Measurements from ENCODE around the gene SNN. TPM values are rescaled to one million over a fixed set of nuclear protein-coding genes. Genes with fewer than 3 reads are reported as not detected.

Gene SNN
- total and polyA plus RNA-seq, 2 donors (not counting 1 experiment from before 2014, with no cell fraction given) = 55.4 to 63.3 TPM

DNA sequence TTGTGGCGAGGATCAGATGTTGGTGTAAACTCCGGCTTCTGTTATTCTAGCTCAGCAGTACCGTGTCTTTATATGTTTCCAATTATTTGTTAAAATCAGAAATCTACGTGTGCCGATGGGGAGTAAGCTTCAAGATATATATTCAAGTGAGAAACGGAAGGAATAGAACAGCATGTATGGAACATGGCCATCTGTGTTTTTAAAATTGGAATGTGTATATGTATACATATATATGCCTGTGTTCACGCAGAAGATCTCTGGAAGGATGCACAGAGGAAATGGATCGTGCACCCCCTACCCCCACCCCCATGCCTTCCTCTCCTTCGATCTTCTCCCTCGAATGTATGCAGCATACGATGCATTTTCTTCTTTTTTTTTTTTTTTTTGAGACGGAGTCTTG lies 7.7 kb upstream of the SNN start:
- no peaks in the 10 kb centered on the region for H3K9me3 ChIP-seq (ENCODE audit: control extremely low read depth in 1 of 3, control insufficient read depth in 2 of 3, insufficient read depth in 1 of 3, low read length in 2 of 3)
- H3K4me3 ChIP-seq (ENCODE audit: control extremely low read depth in 1 of 5, extremely low read depth in 1 of 5, insufficient read depth in 1 of 5, low read depth in 2 of 5, low read length in 4 of 5) = no peak overlapping the region
- no peaks in the 10 kb centered on the region for H4K20me1 ChIP-seq (ENCODE audit: control insufficient read depth, insufficient read depth, low read length, poor library complexity, severe bottlenecking)
- H3K79me2 ChIP-seq (ENCODE audit: control insufficient read depth, insufficient read depth, low read length) = no peaks in the 10 kb centered on the region
- Mint-ChIP-seq H3K9me3 (ENCODE audit: insufficient read depth) (no peaks in the 10 kb centered on the region), H3K4me1 (peaks cover 17% of the 10 kb centered on the region), H3K4me3 (no peak overlapping the region), H3K27ac (no peak overlapping the region), H3K27me3 (no peaks in the 10 kb centered on the region)
- H3K4me1 ChIP-seq (ENCODE audit: control insufficient read depth in 2 of 2, insufficient read depth in 2 of 2, low read length in 2 of 2) = peaks cover 17% of the 10 kb centered on the region in 2 donors
- ChIA-PET POLR2A (interaction anchor here (0.9 kb wide), 1 partner anchor 44 kb away, joined by 12 read pairs; no protein-coding TSS in a partner anchor), CTCF (interaction anchor here (1.2 to 2.9 kb wide), 4 partner anchors 9 to 128 kb away, joined by 3 to 15 read pairs (median 4); no protein-coding TSS in a partner anchor)
- no peak for ATAC-seq (ENCODE audit: low read depth)
- no peak overlapping the region for H2AFZ ChIP-seq (ENCODE audit: insufficient read depth, low read depth, low read length, poor library complexity, severe bottlenecking)
- no peak for DNase-seq
- H3K4me2 ChIP-seq (replicated peaks; ENCODE audit: low read depth, low read length, poor library complexity, severe bottlenecking) = no peak overlapping the region
- TF ChIP-seq EZH2 (IDR thresholded peaks at IDR 0.05; ENCODE audit: borderline replicate concordance, insufficient read depth, low read depth, low read length, poor library complexity, severe bottlenecking) (no peak), CTCF (IDR thresholded peaks at IDR 0.05) (no peak)
- WGBS (ENCODE audit: insufficient coverage) = 61% methylated on average over 3 of the region's 12 CpGs
- no peak overlapping the region for H3K9ac ChIP-seq (ENCODE audit: low read length)
- no peak overlapping the region for H3K27ac ChIP-seq (ENCODE audit: low read length in 2 of 2)
- H3K27me3 ChIP-seq (replicated peaks in 1 of 4; ENCODE audit: control extremely low read depth in 1 of 4, control insufficient read depth in 3 of 4, insufficient read depth in 4 of 4, low read length in 3 of 4) = no peaks in the 10 kb centered on the region
- no peaks in the 10 kb centered on the region for H3K36me3 ChIP-seq (replicated peaks in 1 of 2; ENCODE audit: control extremely low read depth in 1 of 2, control insufficient read depth in 1 of 2, extremely low read depth in 1 of 2, insufficient read depth in 2 of 2, low read length in 1 of 2)
- intact Hi-C loops (cut with micrococcal nuclease) = no loop called here

GRCh38 chr16:11662582-11662981 lies 5.7 kb upstream of the SNN start:
- TF ChIP-seq CTCF (IDR thresholded peaks at IDR 0.05) = no peak
- TF ChIP-seq EZH2 (IDR thresholded peaks at IDR 0.05; ENCODE audit: borderline replicate concordance, insufficient read depth, low read depth, low read length, poor library complexity, severe bottlenecking) = no peak
- CTCF ChIA-PET = interaction anchor here (0.6 to 1.0 kb wide), 3 partner anchors 34 to 679 kb away, joined by 3 to 4 read pairs (median 3); no protein-coding TSS in a partner anchor
- Histone ChIP-seq H3K79me2 (ENCODE audit: control insufficient read depth, insufficient read depth, low read length) (no peaks in the 10 kb centered on the region), H3K9ac (ENCODE audit: low read length) (no peak overlapping the region), H3K36me3 (replicated peaks in 1 of 2; ENCODE audit: control extremely low read depth in 1 of 2, control insufficient read depth in 1 of 2, extremely low read depth in 1 of 2, insufficient read depth in 2 of 2, low read length in 1 of 2) (no peaks in the 10 kb centered on the region), H3K4me2 (replicated peaks; ENCODE audit: low read depth, low read length, poor library complexity, severe bottlenecking) (no peak overlapping the region), H3K27me3 (replicated peaks in 1 of 4; ENCODE audit: control extremely low read depth in 1 of 4, control insufficient read depth in 3 of 4, insufficient read depth in 4 of 4, low read length in 3 of 4) (no peaks in the 10 kb centered on the region), H3K4me3 (ENCODE audit: control extremely low read depth in 1 of 5, extremely low read depth in 1 of 5, insufficient read depth in 1 of 5, low read depth in 2 of 5, low read length in 4 of 5) (no peak overlapping the region), H3K9me3 (ENCODE audit: control extremely low read depth in 1 of 3, control insufficient read depth in 2 of 3, insufficient read depth in 1 of 3, low read length in 2 of 3) (no peaks in the 10 kb centered on the region), H4K20me1 (ENCODE audit: control insufficient read depth, insufficient read depth, low read length, poor library complexity, severe bottlenecking) (no peaks in the 10 kb centered on the region), H3K4me1 (ENCODE audit: control insufficient read depth in 2 of 2, insufficient read depth in 2 of 2, low read length in 2 of 2) (peaks cover 18 to 29% of the 10 kb centered on the region in 2 donors), H2AFZ (ENCODE audit: insufficient read depth, low read depth, low read length, poor library complexity, severe bottlenecking) (no peak overlapping the region), H3K27ac (ENCODE audit: low read length in 2 of 2) (no peak overlapping the region)
- H3K9me3 Mint-ChIP-seq (ENCODE audit: insufficient read depth) = no peaks in the 10 kb centered on the region
- 100% methylated on average over 3 of the region's 5 CpGs for WGBS (ENCODE audit: insufficient coverage)
- no peak overlapping the region for H3K4me3 Mint-ChIP-seq
- DNase-seq = no peak
- peaks cover 31% of the 10 kb centered on the region for H3K4me1 Mint-ChIP-seq
- intact Hi-C loops (cut with micrococcal nuclease) = no loop called here
- ATAC-seq (ENCODE audit: low read depth) = no peak
- no peaks in the 10 kb centered on the region for H3K27me3 Mint-ChIP-seq
- POLR2A ChIA-PET = no interaction called here
- H3K27ac Mint-ChIP-seq = no peak overlapping the region

Data from B cell (primary cell).